ENCODE data around the gene NUDT3. TPM values are rescaled to one million over a fixed set of nuclear protein-coding genes. Genes with fewer than 3 reads are reported as not detected.
"Not testable (repeated sequence)": the region's sequence is repeated elsewhere in the genome, so short reads cannot be mapped to it uniquely, and the experiment has no call there.

The NUDT3 gene
- total RNA-seq, 2 donors from 2014 or later = 7.9 to 15.1 TPM

GRCh38 chr6:34324221-34324620 lies 68.2 kb downstream of the NUDT3 start:
- not testable (repeated sequence) for H3K36me3 Mint-ChIP-seq; ATAC-seq; DNase-seq (ENCODE audit: low spot score in 2 of 2); H3K9me3 Mint-ChIP-seq; H3K27ac Mint-ChIP-seq

- ATAC-seq = no peak
- Mint-ChIP-seq H3K36me3 (no peaks in the 10 kb centered on the region), H3K9me3 (no peaks in the 10 kb centered on the region), H3K27ac (no peak overlapping the region)
- DNase-seq (ENCODE audit: low spot score in 2 of 2) = no peak
These were observed 69.2 kb downstream of the NUDT3 start for GRCh38 chr6:34323300-34323699.

- Mint-ChIP-seq H3K27ac (no peak overlapping the region), H3K9me3 (no peaks in the 10 kb centered on the region), H3K36me3 (no peaks in the 10 kb centered on the region)
- DNase-seq (ENCODE audit: low spot score in 2 of 2) = no peak
- no peak for ATAC-seq
These were observed 69.7 kb downstream of the NUDT3 start for GRCh38 chr6:34322732-34323131.

GRCh38 chr6:34321821-34322220 lies 70.6 kb downstream of the NUDT3 start:
- H3K27ac Mint-ChIP-seq = no peak overlapping the region
- no peak for ATAC-seq
- H3K36me3 Mint-ChIP-seq = no peaks in the 10 kb centered on the region
- H3K9me3 Mint-ChIP-seq = no peaks in the 10 kb centered on the region
- DNase-seq (ENCODE audit: low spot score in 2 of 2) = no peak

GRCh38 chr6:34319471-34319885 lies 73.0 kb downstream of the NUDT3 start:
- Mint-ChIP-seq H3K9me3 (no peaks in the 10 kb centered on the region), H3K27ac (no peak overlapping the region), H3K36me3 (no peaks in the 10 kb centered on the region)
- no peak for ATAC-seq
- no peak for DNase-seq (ENCODE audit: low spot score in 2 of 2)

GRCh38 chr6:34318499-34319470 lies 73.7 kb downstream of the NUDT3 start:
- H3K36me3 Mint-ChIP-seq = no peaks in the 10 kb centered on the region
- peak overlapping the region in 1 of 2 donors; percentile 30 for H3K27ac Mint-ChIP-seq
- DNase-seq (ENCODE audit: low spot score in 2 of 2) (no peak), ATAC-seq (no peak)
- H3K9me3 Mint-ChIP-seq = no peaks in the 10 kb centered on the region

- Mint-ChIP-seq H3K9me3 (no peaks in the 10 kb centered on the region), H3K27ac (no peak overlapping the region), H3K36me3 (no peaks in the 10 kb centered on the region)
- no peak for DNase-seq (ENCODE audit: low spot score in 2 of 2)
- ATAC-seq = no peak
These were observed 74.5 kb downstream of the NUDT3 start for GRCh38 chr6:34317882-34318498.

GRCh38 chr6:34317172-34317477 lies 75.3 kb downstream of the NUDT3 start:
- ATAC-seq (peak; percentile 64 to 73), DNase-seq (ENCODE audit: low spot score in 2 of 2) (no peak)
- peak overlapping the region in 1 of 2 donors; percentile 91 for H3K27ac Mint-ChIP-seq
- no peaks in the 10 kb centered on the region for H3K9me3 Mint-ChIP-seq
- no peaks in the 10 kb centered on the region for H3K36me3 Mint-ChIP-seq

- DNase-seq (ENCODE audit: low spot score in 2 of 2) = no peak
- peak overlapping the region; percentile 63 to 91 for H3K27ac Mint-ChIP-seq
- H3K36me3 Mint-ChIP-seq = no peaks in the 10 kb centered on the region
- ATAC-seq = peak; percentile 9
- no peaks in the 10 kb centered on the region for H3K9me3 Mint-ChIP-seq
These were observed 75.9 kb downstream of the NUDT3 start for GRCh38 chr6:34316431-34317171.

- ATAC-seq (peak; percentile 66 to 76), DNase-seq (ENCODE audit: low spot score in 2 of 2) (peak in 1 of 2 donors; percentile 10)
- Mint-ChIP-seq H3K27ac (peak overlapping the region; percentile 86 to 91), H3K9me3 (no peaks in the 10 kb centered on the region), H3K36me3 (no peaks in the 10 kb centered on the region)
These were observed 76.7 kb downstream of the NUDT3 start for GRCh38 chr6:34315780-34316179.

- no peaks in the 10 kb centered on the region for H3K9me3 Mint-ChIP-seq
- H3K27ac Mint-ChIP-seq = peak overlapping the region in 1 of 2 donors; percentile 91
- H3K36me3 Mint-ChIP-seq = no peaks in the 10 kb centered on the region
- peak in 1 of 2 donors; percentile 27 for ATAC-seq
- no peak for DNase-seq (ENCODE audit: low spot score in 2 of 2)
These were observed 77.2 kb downstream of the NUDT3 start for GRCh38 chr6:34315256-34315655.

- ATAC-seq (no peak), DNase-seq (ENCODE audit: low spot score in 2 of 2) (no peak)
- Mint-ChIP-seq H3K27ac (no peak overlapping the region), H3K36me3 (no peaks in the 10 kb centered on the region), H3K9me3 (no peaks in the 10 kb centered on the region)
These were observed 80.2 kb downstream of the NUDT3 start for GRCh38 chr6:34312259-34312658.

GRCh38 chr6:34310817-34311216 lies 81.7 kb downstream of the NUDT3 start:
- no peaks in the 10 kb centered on the region for H3K9me3 Mint-ChIP-seq
- H3K36me3 Mint-ChIP-seq = no peaks in the 10 kb centered on the region
- DNase-seq (ENCODE audit: low spot score in 2 of 2) = no peak
- no peak for ATAC-seq
- H3K27ac Mint-ChIP-seq = no peak overlapping the region

- Mint-ChIP-seq H3K27ac (no peak overlapping the region), H3K36me3 (no peaks in the 10 kb centered on the region), H3K9me3 (no peaks in the 10 kb centered on the region)
- DNase-seq (ENCODE audit: low spot score in 2 of 2) = no peak
- ATAC-seq = no peak
These were observed 84.0 kb downstream of the NUDT3 start for GRCh38 chr6:34308483-34308882.

- Mint-ChIP-seq H3K36me3 (no peaks in the 10 kb centered on the region), H3K27ac (no peak overlapping the region), H3K9me3 (no peaks in the 10 kb centered on the region)
- DNase-seq (ENCODE audit: low spot score in 2 of 2) = no peak
- ATAC-seq = no peak
These were observed 86.3 kb downstream of the NUDT3 start for GRCh38 chr6:34305982-34306708.

- Mint-ChIP-seq H3K27ac (no peak overlapping the region), H3K9me3 (no peaks in the 10 kb centered on the region), H3K36me3 (no peaks in the 10 kb centered on the region)
- DNase-seq (ENCODE audit: low spot score in 2 of 2) = no peak
- ATAC-seq = no peak
These were observed 87.0 kb downstream of the NUDT3 start for GRCh38 chr6:34305497-34305896.

- ATAC-seq (no peak), DNase-seq (ENCODE audit: low spot score in 2 of 2) (no peak)
- Mint-ChIP-seq H3K9me3 (no peaks in the 10 kb centered on the region), H3K36me3 (no peaks in the 10 kb centered on the region), H3K27ac (no peak overlapping the region)
These were observed 88.3 kb downstream of the NUDT3 start for GRCh38 chr6:34304164-34304563.
